ENCODE results near the gene BNIP5. TPM values are rescaled to one million over a fixed set of nuclear protein-coding genes. Genes with fewer than 3 reads are reported as not detected.

Gene BNIP5
- total RNA-seq, 1 experiment from 2014 or later, result not detected

DNA sequence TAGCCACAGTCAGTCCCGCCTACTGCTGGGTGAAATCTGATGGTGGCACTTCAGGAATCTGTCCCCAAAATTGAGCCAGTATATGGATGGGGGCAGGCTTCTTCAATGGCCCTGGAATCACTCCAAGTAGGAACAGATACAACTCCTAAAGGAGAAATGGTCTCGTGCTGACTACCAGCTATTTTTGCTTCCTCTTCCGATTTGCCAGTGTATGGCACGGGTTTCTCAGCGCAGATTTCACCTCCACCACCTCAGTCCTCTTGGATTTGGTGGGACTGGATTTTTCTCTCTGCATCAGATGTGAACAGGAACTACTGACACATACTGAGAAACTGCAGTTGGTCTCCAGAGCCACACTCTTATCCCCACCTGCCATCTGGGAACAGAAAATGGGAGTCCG is 39.6 kb downstream of the BNIP5 start:
- Histone ChIP-seq H3K27ac (no peak overlapping the region), H3K27me3 (ENCODE audit: insufficient read depth, low read depth) (no peaks in the 10 kb centered on the region), H3K79me2 (ENCODE audit: low read depth) (no peaks in the 10 kb centered on the region), H3K4me3 (no peak overlapping the region), H3K36me3 (ENCODE audit: low read depth) (no peaks in the 10 kb centered on the region), H3K4me2 (no peak overlapping the region), H3K9me2 (ENCODE audit: insufficient read depth) (no peaks in the 10 kb centered on the region), H3F3A (ENCODE audit: insufficient read depth, low read depth) (no peaks in the 10 kb centered on the region), H3K9me3 (ENCODE audit: insufficient read depth, low read depth) (no peaks in the 10 kb centered on the region), H2AFZ (no peak overlapping the region), H4K20me1 (ENCODE audit: insufficient read depth) (no peaks in the 10 kb centered on the region), H3K4me1 (replicated peaks; ENCODE audit: insufficient read depth) (peaks cover 24% of the 10 kb centered on the region; the same call in 1 of the 2 replicates)
- TF ChIP-seq, protein P1, sequence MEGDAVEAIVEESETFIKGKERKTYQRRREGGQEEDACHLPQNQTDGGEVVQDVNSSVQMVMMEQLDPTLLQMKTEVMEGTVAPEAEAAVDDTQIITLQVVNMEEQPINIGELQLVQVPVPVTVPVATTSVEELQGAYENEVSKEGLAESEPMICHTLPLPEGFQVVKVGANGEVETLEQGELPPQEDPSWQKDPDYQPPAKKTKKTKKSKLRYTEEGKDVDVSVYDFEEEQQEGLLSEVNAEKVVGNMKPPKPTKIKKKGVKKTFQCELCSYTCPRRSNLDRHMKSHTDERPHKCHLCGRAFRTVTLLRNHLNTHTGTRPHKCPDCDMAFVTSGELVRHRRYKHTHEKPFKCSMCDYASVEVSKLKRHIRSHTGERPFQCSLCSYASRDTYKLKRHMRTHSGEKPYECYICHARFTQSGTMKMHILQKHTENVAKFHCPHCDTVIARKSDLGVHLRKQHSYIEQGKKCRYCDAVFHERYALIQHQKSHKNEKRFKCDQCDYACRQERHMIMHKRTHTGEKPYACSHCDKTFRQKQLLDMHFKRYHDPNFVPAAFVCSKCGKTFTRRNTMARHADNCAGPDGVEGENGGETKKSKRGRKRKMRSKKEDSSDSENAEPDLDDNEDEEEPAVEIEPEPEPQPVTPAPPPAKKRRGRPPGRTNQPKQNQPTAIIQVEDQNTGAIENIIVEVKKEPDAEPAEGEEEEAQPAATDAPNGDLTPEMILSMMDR (conservative IDR thresholded peaks at IDR 0.05), result no peak
- no peak for TF ChIP-seq EZH2 (IDR thresholded peaks at IDR 0.05; ENCODE audit: low read depth)
- no peak for DNase-seq
- intact Hi-C loops (cut with micrococcal nuclease; ENCODE audit: unreplicated experiment), result no loop called here
- ChIA-PET POLR2A (ENCODE audit: unreplicated experiment) (interaction anchor here (0.7 kb wide), 1 partner anchor 52 kb away, joined by 3 read pairs; no protein-coding TSS in a partner anchor), CTCF (interaction anchor here (0.6 kb wide), 1 partner anchor 9 kb away, joined by 6 read pairs; no protein-coding TSS in a partner anchor)
- BruUV-seq (replicated peaks), result no TSS peak

DNA sequence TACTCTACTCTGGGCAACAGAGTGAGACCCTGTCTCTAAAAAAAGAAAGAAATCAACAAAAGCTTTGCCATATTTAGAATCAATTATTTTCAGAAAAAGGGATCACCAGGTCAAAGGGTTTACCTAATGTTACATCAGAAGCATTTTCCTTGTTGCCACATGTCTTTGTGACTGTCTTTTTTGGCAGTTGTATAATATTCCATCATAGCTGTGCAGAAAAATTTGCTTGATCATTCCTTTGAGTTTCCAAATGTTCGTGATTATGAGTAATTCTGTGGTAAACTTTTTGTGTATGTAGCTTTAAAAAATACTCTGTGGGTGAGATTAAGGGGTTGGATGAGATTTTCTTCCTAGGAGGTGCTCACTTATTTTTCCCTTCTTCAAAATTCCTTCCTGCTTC is 40.4 kb downstream of the BNIP5 start:
- Histone ChIP-seq H3F3A (ENCODE audit: insufficient read depth, low read depth) (no peaks in the 10 kb centered on the region), H4K20me1 (ENCODE audit: insufficient read depth) (no peaks in the 10 kb centered on the region), H3K4me3 (no peak overlapping the region), H2AFZ (no peak overlapping the region), H3K4me1 (replicated peaks; ENCODE audit: insufficient read depth) (peaks cover 32% of the 10 kb centered on the region), H3K4me2 (no peak overlapping the region), H3K36me3 (ENCODE audit: low read depth) (no peaks in the 10 kb centered on the region), H3K79me2 (ENCODE audit: low read depth) (no peaks in the 10 kb centered on the region), H3K9me2 (ENCODE audit: insufficient read depth) (no peaks in the 10 kb centered on the region), H3K27ac (no peak overlapping the region), H3K9me3 (ENCODE audit: insufficient read depth, low read depth) (no peaks in the 10 kb centered on the region), H3K27me3 (ENCODE audit: insufficient read depth, low read depth) (no peaks in the 10 kb centered on the region)
- no peak for DNase-seq
- intact Hi-C loops (cut with micrococcal nuclease; ENCODE audit: unreplicated experiment), result no loop called here
- POLR2A ChIA-PET (ENCODE audit: unreplicated experiment), result no interaction called here
- no peak for TF ChIP-seq EZH2 (IDR thresholded peaks at IDR 0.05; ENCODE audit: low read depth)
- TF ChIP-seq, protein P1 (conservative IDR thresholded peaks at IDR 0.05), result no peak
- CTCF ChIA-PET, result no interaction called here
- no TSS peak for BruUV-seq (replicated peaks)

DNA sequence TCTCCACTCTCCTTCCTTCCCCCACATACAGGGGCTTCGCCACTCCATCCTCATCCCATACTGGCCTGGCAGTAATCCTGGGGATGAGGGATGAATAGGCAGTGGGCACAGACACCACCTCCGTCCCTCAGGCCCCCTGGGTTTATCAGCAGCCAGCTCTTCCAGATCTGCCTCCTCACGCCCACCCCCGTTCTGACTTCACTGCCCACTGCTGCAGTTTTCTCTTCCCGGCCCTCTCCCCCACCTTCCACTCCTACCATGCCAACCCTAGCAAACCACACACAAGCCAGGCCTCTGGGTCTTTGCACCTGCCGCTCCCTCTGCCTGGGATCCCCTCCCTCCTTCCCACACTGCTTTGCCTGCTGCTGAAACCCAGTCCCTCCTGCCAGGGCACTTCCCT is 44.5 kb downstream of the BNIP5 start:
- BruUV-seq (replicated peaks), result no TSS peak
- intact Hi-C loops (cut with micrococcal nuclease; ENCODE audit: unreplicated experiment), result no loop called here
- ChIA-PET CTCF (no interaction called here), POLR2A (ENCODE audit: unreplicated experiment) (no interaction called here)
- Histone ChIP-seq H4K20me1 (ENCODE audit: insufficient read depth) (no peaks in the 10 kb centered on the region), H3F3A (ENCODE audit: insufficient read depth, low read depth) (peaks cover 33% of the 10 kb centered on the region), H3K4me3 (no peak overlapping the region), H3K27me3 (ENCODE audit: insufficient read depth, low read depth) (no peaks in the 10 kb centered on the region), H3K4me1 (replicated peaks; ENCODE audit: insufficient read depth) (peaks cover 61% of the 10 kb centered on the region), H2AFZ (no peak overlapping the region), H3K79me2 (ENCODE audit: low read depth) (no peaks in the 10 kb centered on the region), H3K4me2 (no peak overlapping the region), H3K36me3 (ENCODE audit: low read depth) (no peaks in the 10 kb centered on the region), H3K27ac (no peak overlapping the region), H3K9me2 (ENCODE audit: insufficient read depth) (no peaks in the 10 kb centered on the region), H3K9me3 (ENCODE audit: insufficient read depth, low read depth) (no peaks in the 10 kb centered on the region)
- no peak for DNase-seq
- TF ChIP-seq EZH2 (IDR thresholded peaks at IDR 0.05; ENCODE audit: low read depth), result no peak
- TF ChIP-seq, protein P1 (conservative IDR thresholded peaks at IDR 0.05), result no peak

Data from PC-9 (cell line).